GM18867 (cell line): ENCODE data around the gene RNF145.
A peak's percentile ranks its signal among the peaks of the same experiment; 100 is the strongest.

ENCODE experiments used
- ATAC-seq: cut with Tn5 transposase; IDR thresholded peaks from one replicate; pipeline ENCODE4 v1.9.1; 2021; ENCODE audit warnings: mild to moderate bottlenecking, moderate library complexity; ENCODE audit not compliant: unreplicated experiment

The RNF145 gene

DNA sequence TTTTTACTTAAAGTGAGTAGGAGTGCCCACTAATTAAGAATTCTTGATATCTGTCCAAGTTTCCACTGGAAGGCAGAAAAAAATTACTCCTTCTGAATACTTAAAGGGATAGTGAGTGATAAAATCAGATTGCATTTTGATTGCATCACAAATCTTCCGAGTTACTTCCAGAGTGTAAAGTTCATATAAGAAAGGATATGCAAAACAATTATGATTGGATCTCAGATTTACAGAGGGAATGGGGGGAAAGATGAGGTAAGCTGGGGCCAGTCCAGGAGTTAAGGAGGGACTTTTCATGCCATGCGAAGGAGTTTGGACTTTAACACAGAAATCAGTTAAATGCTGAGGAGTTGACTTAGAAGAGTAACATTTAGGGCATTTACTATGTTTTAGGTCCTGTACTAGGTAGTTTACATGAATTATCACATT is 9.3 kb upstream of the RNF145 start:
- ATAC-seq = no peak

- no peak for ATAC-seq
Observed at GRCh38 chr5:159217236-159217635, 7.9 kb upstream of the RNF145 start.

- no peak for ATAC-seq
Observed at GRCh38 chr5:159216454-159216853, 7.1 kb upstream of the RNF145 start.

GRCh38 chr5:159215886-159216285 is 6.5 kb upstream of the RNF145 start:
- ATAC-seq = no peak

- ATAC-seq = no peak
Observed at GRCh38 chr5:159214486-159215271, 5.3 kb upstream of the RNF145 start.

GRCh38 chr5:159212657-159213462 is 3.5 kb upstream of the RNF145 start:
- no peak for ATAC-seq

GRCh38 chr5:159211729-159212174 is 2.4 kb upstream of the RNF145 start:
- no peak for ATAC-seq

DNA sequence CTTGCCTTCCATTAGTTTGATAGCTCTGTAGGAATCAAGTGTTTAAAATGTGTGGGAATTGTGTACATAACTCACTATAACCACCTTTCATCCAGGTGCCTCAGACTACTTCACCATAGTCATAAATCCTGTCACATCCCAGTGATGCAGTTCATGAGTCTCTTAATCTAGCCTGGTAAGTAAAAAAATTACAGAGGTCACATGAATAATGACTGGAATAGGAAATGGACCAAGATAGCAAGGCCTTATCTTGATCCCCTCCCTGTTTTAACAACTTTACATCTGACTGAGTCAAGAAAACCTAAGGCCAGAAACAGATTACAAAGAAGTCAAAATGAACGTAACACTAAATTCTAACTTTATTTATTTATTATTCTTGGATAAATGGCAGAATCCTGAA is 1.5 kb upstream of the RNF145 start:
- ATAC-seq = no peak

- no peak for ATAC-seq
Observed at GRCh38 chr5:159210210-159210661, 883 bp upstream of the RNF145 start.

- ATAC-seq = peak; percentile 8
Observed at GRCh38 chr5:159208514-159209437, 577 bp downstream of the RNF145 start.

DNA sequence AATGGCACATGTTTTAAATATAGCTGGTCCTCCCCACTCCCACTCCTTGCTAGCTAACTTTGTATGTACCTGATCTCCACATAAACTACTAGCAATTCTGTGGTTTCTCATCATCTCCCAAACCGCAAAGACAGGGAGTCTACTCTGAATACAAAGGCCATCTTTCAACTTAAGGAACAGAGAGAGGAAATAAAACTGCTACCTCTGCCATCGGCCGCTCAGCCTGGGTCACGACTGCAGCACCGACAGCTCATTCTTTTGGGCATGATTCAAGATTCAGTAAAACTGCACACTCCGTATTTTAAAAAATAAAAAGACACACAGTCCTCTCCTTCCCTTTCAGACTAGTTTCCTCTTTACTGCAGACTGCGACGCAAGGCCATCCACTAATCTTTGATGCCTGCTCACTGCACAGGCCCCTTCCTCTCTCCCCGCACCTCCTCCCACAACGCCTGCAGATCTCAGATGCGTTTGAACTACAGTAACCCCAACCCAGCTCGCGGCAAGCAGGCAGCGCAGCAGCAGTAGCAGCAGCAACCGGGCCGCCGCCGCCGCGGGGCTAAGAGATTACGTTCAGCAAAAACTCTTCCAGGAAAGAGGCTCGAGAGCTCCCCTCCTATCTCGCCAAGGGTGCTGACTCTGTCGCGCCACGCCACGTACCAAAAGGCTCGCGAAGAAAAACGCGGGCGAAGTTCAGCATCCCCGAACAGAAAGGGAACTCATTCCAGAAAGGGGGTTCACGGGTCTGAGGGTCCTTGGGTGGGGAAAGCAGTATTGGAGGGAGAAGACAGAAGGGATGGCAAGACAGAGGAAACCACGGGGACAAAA is 1.5 kb downstream of the RNF145 start:
- ATAC-seq = peak; percentile 49

- no peak for ATAC-seq
Observed at GRCh38 chr5:159207222-159207685, 2.1 kb downstream of the RNF145 start.

- no peak for ATAC-seq
Observed at GRCh38 chr5:159206818-159207217, 2.5 kb downstream of the RNF145 start.

GRCh38 chr5:159206368-159206767 is 3.0 kb downstream of the RNF145 start:
- no peak for ATAC-seq

DNA sequence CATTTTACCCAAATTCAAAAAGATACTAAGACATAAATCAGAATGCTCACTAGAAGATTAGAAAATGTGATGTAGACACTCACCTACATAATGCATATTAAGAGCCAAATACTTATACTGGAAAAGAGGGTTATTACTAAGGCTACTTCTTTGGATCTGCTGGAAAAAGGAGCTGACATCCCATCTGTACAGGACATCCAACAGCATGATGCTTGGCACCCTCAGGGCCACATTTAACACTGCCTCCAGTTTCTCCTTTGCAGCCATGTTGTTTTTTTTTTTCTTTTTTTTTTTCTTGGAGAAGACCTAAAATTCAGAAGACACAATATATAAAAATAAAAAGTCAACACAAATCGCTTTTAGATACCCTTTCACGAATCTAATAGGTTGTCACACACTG is 6.0 kb downstream of the RNF145 start:
- ATAC-seq = no peak

GRCh38 chr5:159202151-159202550 is 7.2 kb downstream of the RNF145 start:
- no peak for ATAC-seq

GRCh38 chr5:159199780-159200179 is 9.6 kb downstream of the RNF145 start:
- ATAC-seq = no peak

DNA sequence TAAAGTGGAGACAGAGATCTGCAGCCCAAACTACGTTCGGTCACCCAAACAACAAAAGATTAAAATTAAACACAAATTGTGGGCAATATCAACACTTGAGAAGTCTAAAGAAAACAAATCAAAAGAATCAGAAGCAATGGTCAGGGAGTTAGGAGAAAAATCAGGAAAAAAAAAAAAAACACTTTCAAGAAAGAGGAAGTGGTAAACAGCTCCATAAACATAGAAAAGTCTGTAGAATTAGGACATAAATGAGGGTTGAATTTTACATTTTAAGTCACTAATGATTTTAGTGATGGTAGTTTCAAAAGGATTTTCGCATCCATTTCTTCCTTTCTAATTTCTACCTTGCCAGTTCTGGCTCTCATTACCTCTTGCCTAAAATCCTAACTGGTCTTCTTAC is 10.1 kb downstream of the RNF145 start:
- no peak for ATAC-seq

- peak; percentile 99 for ATAC-seq
Observed at GRCh38 chr5:159198063-159199036, 11.0 kb downstream of the RNF145 start.
